ENCODE measurements around the gene CCDC92.

- TF ChIP-seq EZH2 (IDR thresholded peaks at IDR 0.05; ENCODE audit: borderline replicate concordance, low read length) (no peak), CTCF (conservative IDR thresholded peaks at IDR 0.05 in 1 of 2, IDR thresholded peaks at IDR 0.05 in 1 of 2; ENCODE audit: extremely low read depth in 1 of 2, insufficient read depth in 1 of 2, low read depth in 1 of 2, low read length in 2 of 2) (no peak)
Measured at GRCh38 chr12:123943816-123944215, 28.8 kb downstream of the CCDC92 start.

All from mammary epithelial cell (primary cell).